ENCODE data around the gene WIPF3. TPM values are rescaled to one million over a fixed set of nuclear protein-coding genes. Genes with fewer than 3 reads are reported as not detected.

WIPF3 gene
- total RNA-seq, 6 experiments from 2014 or later: 0.64 to 4.1 (median 0.93) TPM

- Histone ChIP-seq H3K36me3 (no peaks in the 10 kb centered on the region), H3K4me3 (no peak overlapping the region), H3K27me3 (no peaks in the 10 kb centered on the region), H3K4me1 (no peaks in the 10 kb centered on the region), H3K9me3 (no peaks in the 10 kb centered on the region), H3K27ac (no peak overlapping the region)
- intact Hi-C loops (cut with DNase I): no loop called here
- WGBS (ENCODE audit: insufficient coverage, low coverage, low lambda C conversion rate, missing lambda C conversion rate): 41% methylated on average over 4 of the region's 7 CpGs
- DNase-seq (peak; percentile 38 to 81 (median 69)), ATAC-seq (peak; percentile 83 to 96 (median 90))
- TF ChIP-seq POLR2A (IDR thresholded peaks at IDR 0.05): no peak
- no peak for TF ChIP-seq CTCF (IDR thresholded peaks at IDR 0.05)
These were observed 45.2 kb downstream of the WIPF3 start for GRCh38 chr7:29851487-29851886.

- DNase-seq: no peak
- H3K27ac ChIP-seq: no peak overlapping the region
- TF ChIP-seq CTCF (IDR thresholded peaks at IDR 0.05): no peak
- TF ChIP-seq POLR2A (IDR thresholded peaks at IDR 0.05): no peak
- H3K4me1 ChIP-seq: no peaks in the 10 kb centered on the region
- no peak overlapping the region for H3K4me3 ChIP-seq
- no peaks in the 10 kb centered on the region for H3K36me3 ChIP-seq
- intact Hi-C loops (cut with DNase I): no loop called here
- 89% methylated on average over 1 of the region's 1 CpG for WGBS (ENCODE audit: insufficient coverage, low coverage, low lambda C conversion rate, missing lambda C conversion rate)
- no peaks in the 10 kb centered on the region for H3K27me3 ChIP-seq
- no peaks in the 10 kb centered on the region for H3K9me3 ChIP-seq
- ATAC-seq: no peak
These were observed 46.1 kb downstream of the WIPF3 start for GRCh38 chr7:29852457-29852856.

- Histone ChIP-seq H3K9me3 (no peaks in the 10 kb centered on the region), H3K36me3 (no peaks in the 10 kb centered on the region), H3K27ac (no peak overlapping the region), H3K4me3 (no peak overlapping the region), H3K4me1 (no peaks in the 10 kb centered on the region), H3K27me3 (no peaks in the 10 kb centered on the region)
- 63% methylated on average over 2 of the region's 2 CpGs for whole genome bisulfite sequencing (ENCODE audit: insufficient coverage, low coverage, low lambda C conversion rate, missing lambda C conversion rate)
- TF ChIP-seq POLR2A (IDR thresholded peaks at IDR 0.05): no peak
- no peak for TF ChIP-seq CTCF (IDR thresholded peaks at IDR 0.05)
- DNase-seq (no peak), ATAC-seq (peak in 1 of 4 donors; percentile 38)
- intact Hi-C loops (cut with DNase I): no loop called here
These were observed 46.8 kb downstream of the WIPF3 start for GRCh38 chr7:29853072-29853471.

- H3K4me3 ChIP-seq: no peak overlapping the region
- no peaks in the 10 kb centered on the region for H3K27me3 ChIP-seq
- H3K27ac ChIP-seq: no peak overlapping the region
- no peaks in the 10 kb centered on the region for H3K36me3 ChIP-seq
- WGBS (ENCODE audit: insufficient coverage, low coverage, low lambda C conversion rate, missing lambda C conversion rate): 88% methylated on average over 7 of the region's 9 CpGs
- intact Hi-C loops (cut with DNase I): no loop called here
- TF ChIP-seq CTCF (IDR thresholded peaks at IDR 0.05): no peak
- no peak for TF ChIP-seq POLR2A (IDR thresholded peaks at IDR 0.05)
- DNase-seq (no peak), ATAC-seq (no peak)
- no peaks in the 10 kb centered on the region for H3K4me1 ChIP-seq
- H3K9me3 ChIP-seq: no peaks in the 10 kb centered on the region
These were observed 47.5 kb downstream of the WIPF3 start for GRCh38 chr7:29853789-29854188.

All from right lobe of liver (tissue), 6 donors.